ENCODE measurements around the gene MTO1. TPM values are rescaled to one million over a fixed set of nuclear protein-coding genes. Genes with fewer than 3 reads are reported as not detected.
"Not testable (repeated sequence)": the region's sequence is repeated elsewhere in the genome, so short reads cannot be mapped to it uniquely, and the experiment has no call there.

The MTO1 gene
- 20.3 TPM for polyA plus RNA-seq (ENCODE audit: insufficient read length)

DNA sequence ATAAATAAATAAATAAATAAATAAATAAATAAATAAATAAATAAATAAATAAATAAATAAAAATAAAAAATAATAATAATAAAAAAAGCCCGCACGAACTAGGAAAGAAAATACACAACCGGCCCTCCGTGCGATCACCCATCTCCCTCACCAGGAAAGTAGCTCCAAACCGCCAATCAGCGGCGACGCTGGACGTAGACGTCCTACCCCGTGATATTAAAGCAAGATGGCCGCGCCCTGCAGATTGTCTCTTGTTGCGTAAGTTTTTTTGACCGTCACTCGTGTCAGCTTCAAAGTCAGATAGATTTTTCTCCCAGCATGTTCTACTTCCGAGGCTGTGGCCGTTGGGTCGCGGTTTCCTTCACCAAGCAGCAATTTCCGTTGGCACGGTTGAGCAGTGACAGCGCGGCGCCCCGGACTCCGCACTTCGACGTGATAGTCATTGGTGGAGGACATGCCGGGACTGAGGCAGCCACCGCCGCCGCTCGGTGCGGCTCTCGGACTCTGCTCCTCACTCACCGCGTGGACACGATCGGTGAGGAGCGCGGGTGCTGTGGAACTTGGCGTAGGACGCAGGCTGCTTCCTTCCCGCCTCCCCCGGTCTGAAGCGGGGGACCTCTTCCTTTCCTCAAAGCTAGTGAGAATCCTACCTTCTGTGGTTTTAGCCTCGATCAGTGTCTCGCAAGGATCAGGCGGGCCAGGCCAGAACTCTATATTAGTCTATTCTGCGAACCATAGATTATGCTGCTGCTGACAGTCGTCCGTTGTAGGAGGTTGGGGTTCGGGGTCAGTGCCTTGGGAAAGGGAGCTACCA is at the start of gene MTO1:
Gene MTO1 (plus strand): TSS at position 201 of the 814 bp plus-strand sequence. CDS start 118 bp downstream, at position 319.
- DNase-seq, result peak; percentile 91

DNA sequence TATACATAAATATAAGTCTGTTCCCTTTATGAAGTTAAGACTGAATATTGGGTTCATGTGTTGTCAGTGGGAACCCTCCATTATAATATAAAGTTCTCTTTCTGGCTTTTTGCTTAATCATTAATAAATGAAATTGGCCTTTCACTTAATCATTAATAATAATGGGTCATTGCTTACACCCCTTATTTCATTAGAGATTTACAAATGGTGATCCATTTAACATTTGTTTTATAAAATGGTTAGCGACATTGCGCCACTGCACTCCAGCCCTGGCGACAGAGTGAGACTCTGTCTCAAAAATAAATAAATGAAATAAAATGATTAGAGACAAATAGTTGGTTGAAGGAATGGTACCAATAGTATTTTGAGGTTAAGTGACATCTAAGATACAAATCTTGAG is 48.4 kb upstream of the MTO1 start:
- DNase-seq, result no peak

- no peak for DNase-seq
These were observed 43.3 kb upstream of the MTO1 start for GRCh38 chr6:73418081-73418741.

GRCh38 chr6:73421534-73421933 is 40.0 kb upstream of the MTO1 start:
- no peak for DNase-seq

DNA sequence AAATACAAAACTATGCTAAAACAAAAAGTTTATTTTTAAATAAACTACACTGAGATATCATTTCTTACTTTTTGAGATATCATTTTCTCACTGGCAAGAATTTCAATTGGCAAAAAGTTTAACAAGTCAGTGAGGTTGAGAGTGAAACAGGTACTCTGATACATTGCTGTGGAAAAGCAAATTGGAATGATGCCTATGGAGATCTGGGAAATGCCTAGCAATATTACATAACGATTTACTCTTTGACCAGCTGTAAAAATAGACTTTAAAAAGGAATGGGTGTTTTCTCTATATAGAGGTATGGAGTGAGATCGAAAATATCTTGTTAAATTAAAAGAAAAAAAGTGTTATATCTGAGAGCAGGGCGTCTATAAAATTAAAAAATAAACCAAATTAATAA is 26.3 kb upstream of the MTO1 start:
- no peak for DNase-seq

DNA sequence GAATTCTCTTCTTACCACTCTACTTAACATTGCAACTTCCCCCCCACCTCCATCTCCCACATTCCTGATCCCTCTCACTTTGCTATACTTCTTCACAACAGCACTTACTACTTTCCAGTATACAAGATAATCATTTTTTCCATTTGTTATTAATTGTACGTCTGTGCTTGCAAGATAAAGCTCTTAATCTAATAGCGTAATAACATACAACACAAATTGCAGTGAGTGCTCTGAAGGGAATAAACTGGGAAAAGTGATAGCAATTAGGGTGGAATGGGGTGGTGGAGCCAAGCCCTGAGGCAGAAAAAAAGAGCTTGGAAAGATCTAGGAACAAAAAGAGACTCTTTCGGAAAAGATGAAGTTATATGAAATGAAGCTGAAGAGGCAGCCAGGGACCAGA is 18.0 kb upstream of the MTO1 start:
- DNase-seq, result no peak

DNA sequence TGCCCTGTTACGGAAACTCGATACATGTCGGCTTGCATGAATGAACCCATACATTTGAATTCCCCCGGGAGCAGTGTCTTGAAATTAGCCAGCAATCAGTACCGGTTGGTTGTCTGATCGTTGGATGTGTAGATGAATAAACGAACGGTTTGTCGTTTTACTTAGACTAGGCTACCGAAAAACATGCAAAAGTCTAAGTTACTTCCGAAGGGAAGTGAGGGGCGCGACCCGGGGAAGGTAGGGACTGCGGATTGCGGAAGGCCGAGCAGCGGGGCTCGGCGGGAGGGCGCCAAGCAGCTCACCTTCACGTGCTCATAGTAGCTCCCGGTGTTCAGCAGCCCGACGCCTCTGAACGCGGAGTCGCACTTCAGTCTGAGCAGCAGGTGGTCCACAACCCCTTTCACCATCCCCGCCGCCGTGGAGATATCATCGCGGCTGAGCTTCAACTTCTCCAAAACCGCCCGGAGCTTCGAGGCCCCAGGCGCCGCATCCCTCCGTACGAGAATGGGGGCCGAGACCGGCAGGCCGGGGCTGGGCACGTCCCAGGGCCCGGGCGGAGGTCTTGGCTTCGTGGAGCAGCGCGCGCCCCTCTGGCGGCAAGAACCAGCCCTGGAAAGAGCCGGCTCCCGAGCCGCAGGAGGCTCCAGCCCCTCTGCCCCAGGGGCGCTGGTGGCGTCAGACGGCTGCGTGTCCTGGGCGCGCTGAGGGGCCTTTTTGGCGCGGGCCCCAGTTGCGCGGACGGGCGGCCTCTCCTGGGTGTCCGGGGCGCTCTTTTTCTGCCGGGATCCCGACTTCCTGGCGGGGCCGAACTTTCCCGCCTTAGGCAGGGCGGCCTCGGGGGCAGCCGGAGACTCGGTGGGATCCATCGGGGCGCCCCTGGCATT is 10.1 kb upstream of the MTO1 start:
- peak; percentile 66 for DNase-seq

DNA sequence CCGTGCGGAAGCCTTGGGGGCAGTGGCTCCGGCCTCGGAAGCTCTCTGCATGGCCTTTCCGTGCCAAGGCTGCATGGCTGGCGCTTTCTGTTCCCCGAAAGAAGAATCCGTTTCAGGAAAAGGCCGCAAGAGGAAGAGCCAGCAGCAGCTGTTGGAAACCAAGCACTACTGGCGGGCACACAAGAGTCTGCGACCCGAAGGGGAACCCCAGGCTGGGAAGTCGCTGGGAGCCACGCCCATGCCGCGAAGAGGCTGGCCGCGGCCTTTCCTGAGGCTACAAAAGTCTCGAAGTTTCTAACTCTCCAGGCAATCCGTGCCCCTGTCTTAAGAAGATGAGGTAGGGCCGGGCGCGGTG is 9.5 kb upstream of the MTO1 start, which contains the start of gene CGAS:
Gene CGAS (minus strand): TSS at position 191 of the 355 bp plus-strand sequence. CDS start 116 bp downstream, at position 75.
- peak; percentile 85 for DNase-seq

- no peak for DNase-seq
These were observed 5.5 kb upstream of the MTO1 start for GRCh38 chr6:73455865-73456629.

DNA sequence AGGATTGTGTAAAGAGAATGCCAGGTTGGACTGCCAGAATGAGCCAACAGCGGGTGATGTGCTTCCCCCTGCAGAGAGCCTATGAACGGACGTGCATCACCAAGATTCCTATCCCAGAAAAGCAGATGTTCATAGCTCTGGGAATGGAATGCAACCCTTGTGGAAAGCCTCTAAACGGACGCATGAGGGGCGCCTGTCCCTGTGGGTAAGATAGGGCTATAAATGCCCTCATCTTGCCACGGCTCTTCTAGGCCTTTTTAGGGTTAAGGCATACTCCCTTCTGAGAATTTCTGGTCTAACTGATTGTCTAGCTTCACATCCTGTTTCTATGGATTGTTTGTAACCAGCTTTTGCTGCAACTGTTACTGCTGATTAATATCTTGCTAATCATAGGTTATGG is 2.1 kb upstream of the MTO1 start:
- not testable (repeated sequence) for DNase-seq

- DNase-seq, result no peak
These were observed 1.5 kb upstream of the MTO1 start for GRCh38 chr6:73460056-73460455.

DNA sequence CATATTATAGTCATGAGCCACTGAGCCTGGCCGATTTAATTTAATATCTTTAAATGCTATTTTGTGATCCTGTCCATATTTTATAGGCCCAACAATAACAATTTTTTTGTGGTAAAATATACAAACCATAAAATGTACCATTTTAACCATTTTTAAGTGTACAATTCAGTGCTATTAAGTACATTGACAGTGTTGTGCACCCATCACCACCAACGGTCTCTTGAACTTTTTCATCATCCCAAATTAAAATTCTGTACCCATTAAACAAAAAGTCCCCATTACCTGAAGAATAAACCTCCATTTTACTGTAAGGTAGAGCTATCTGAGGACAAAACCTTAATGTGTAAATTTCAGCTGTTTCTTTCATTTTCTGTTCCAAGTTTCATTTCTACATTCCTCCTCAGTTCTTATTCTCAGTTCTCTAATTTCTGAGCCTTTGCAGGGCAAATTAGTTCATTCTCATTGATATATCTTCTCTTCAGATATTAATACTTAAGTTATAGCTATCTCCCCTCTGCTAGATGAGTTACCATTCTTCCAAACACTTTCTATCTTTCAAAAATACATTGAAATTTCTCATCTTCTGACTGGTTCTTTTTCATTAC is 10.3 kb downstream of the MTO1 start:
- no peak for DNase-seq

GRCh38 chr6:73476723-73477122 is 15.2 kb downstream of the MTO1 start:
- DNase-seq, result no peak

DNA sequence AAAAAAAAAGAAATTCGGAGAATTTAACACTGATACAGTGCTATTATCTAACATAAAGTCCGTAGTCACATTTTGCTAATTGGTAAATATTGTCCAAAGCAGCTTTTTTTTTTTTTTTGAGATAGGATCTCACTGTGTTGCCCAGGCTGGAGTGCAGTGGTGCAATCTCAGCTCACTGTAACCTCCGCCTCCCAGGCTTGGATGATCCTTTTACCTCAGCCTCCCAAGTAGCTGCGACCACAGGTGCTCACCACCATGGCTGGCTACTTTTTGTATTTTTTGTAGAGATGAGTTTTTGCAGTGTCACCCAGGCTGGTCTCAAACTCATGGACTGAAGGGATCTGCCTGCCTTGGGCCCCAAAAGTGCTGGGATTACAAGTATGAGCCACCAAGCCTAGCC is 15.9 kb downstream of the MTO1 start:
- no peak for DNase-seq

DNA sequence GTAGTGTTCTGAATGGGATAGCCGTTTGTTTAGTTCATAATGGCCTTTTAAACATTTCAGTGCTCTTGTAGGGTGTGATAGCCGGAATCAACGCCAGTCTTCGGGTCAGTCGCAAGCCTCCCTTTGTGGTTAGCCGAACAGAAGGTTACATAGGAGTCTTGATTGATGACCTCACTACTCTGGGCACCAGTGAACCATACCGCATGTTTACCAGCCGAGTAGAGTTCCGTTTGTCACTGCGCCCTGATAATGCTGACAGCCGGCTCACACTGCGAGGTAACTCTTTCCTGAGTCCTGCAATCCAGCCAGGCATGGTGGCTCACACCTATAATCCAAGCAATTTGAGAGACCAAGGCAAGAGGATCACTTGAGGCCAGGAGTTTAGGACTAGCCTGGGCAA is 20.4 kb downstream of the MTO1 start:
- DNase-seq, result no peak

- DNase-seq, result no peak
These were observed 22.9 kb downstream of the MTO1 start for GRCh38 chr6:73484438-73484837.

DNA sequence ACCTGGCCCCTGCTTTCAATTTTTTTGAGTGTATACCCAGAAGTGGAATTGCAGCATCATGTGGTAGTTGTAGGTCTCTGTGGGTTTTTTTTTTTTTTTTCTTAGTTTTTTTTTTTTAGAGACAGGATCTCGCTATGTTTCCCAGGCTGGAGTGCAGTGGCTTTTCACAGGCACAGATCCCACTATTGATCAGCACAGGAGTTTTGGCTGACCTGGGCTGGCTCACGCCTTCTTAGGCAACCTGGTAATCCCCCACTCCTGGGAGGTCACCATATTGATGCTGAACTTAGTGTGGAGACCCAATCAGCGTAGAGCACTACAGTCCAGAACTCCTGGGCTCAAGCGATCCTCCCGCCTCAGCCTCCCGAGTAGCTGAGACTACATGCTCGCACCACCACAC is 25.9 kb downstream of the MTO1 start:
- DNase-seq, result no peak

- no peak for DNase-seq
These were observed 29.8 kb downstream of the MTO1 start for GRCh38 chr6:73491377-73491776.

GRCh38 chr6:73497915-73498314 is 36.4 kb downstream of the MTO1 start:
- DNase-seq, result no peak

DNA sequence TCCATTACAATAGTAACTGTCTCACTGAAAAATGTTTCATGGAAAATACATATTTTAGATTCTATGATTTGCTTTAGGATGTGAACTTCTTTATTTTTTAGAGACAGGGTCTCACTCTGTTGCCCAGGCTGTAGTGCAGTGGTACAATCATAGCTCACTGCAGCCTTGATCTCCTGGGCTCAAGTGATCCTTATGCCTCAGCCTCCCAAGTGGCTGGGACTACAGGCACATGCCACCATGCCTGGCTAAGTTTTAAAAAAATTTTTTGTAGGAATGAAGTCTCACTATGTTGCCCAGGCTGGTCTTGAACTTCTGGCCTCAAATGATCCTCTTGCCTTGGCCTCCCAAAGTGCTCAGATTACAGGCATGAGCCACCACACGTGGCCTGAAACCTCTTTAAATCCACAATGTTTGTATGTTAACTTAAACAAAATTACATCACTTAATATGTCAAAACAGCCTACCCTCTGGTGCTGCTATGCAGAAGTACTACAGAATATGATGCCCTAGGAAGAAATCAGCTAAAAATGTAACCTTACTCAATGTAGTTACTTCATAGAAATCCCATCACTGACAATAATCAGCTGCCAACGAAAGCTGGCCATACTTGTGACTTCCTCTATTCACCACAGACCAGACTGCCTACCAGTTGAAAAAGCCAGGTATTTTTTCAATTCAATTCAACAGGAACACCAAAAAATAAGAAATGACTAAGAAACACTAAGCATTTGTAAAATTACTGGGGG is 41.7 kb downstream of the MTO1 start:
- DNase-seq, result no peak

DNA sequence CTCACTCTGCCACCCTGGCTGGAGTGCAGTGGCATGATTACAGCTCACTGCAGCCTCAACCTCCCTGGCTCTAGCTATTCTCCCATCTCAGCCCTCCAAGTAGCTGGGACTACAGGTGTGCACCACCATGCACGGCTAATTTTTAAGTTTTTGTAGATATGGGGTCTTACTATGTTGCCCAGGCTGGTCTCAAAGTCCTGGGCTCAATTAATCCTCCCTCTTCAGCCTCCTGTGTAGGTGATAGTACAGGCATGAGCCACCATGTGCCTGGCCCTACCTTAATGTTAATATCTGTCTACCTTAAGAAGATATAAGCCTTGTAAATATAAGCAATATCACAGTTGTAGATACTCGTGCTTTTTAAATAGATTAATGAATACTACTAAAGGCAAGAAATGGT is 42.6 kb downstream of the MTO1 start:
- DNase-seq, result no peak
